ELR (cell line): ENCODE results near the gene NRXN2.
"Not testable (repeated sequence)": the region's sequence is repeated elsewhere in the genome, so short reads cannot be mapped to it uniquely, and the experiment has no call there.

ENCODE experiments used
- DNase-seq: peaks from one replicate; pipeline ENCODE4 v3.0.0-alpha.2; 2015; ENCODE audit warnings: low read depth

The NRXN2 gene

GRCh38 chr11:64721359-64721699, 1.7 kb downstream of the NRXN2 start:
- no peak for DNase-seq

- DNase-seq: no peak
Observed at GRCh38 chr11:64720640-64721358, 2.2 kb downstream of the NRXN2 start.

GRCh38 chr11:64720167-64720566, 2.8 kb downstream of the NRXN2 start:
- no peak for DNase-seq

- DNase-seq: no peak
Observed at GRCh38 chr11:64719406-64719805, 3.6 kb downstream of the NRXN2 start.

GRCh38 chr11:64718780-64719124, 4.2 kb downstream of the NRXN2 start:
- DNase-seq: no peak

- DNase-seq: no peak
Observed at GRCh38 chr11:64718084-64718779, 4.8 kb downstream of the NRXN2 start.

- DNase-seq: no peak
Observed at GRCh38 chr11:64717268-64717578, 5.8 kb downstream of the NRXN2 start.

- peak; percentile 9 for DNase-seq
Observed at GRCh38 chr11:64716473-64717267, 6.3 kb downstream of the NRXN2 start.

GRCh38 chr11:64715756-64716472, 7.1 kb downstream of the NRXN2 start:
- no peak for DNase-seq

GRCh38 chr11:64715110-64715509, 7.9 kb downstream of the NRXN2 start:
- no peak for DNase-seq

GRCh38 chr11:64714666-64715065, 8.3 kb downstream of the NRXN2 start:
- DNase-seq: no peak

- DNase-seq: no peak
Observed at GRCh38 chr11:64713781-64714363, 9.1 kb downstream of the NRXN2 start.

- DNase-seq: no peak
Observed at GRCh38 chr11:64713016-64713707, 9.8 kb downstream of the NRXN2 start.

- DNase-seq: no peak
Observed at GRCh38 chr11:64712430-64713015, 10.5 kb downstream of the NRXN2 start.

GRCh38 chr11:64711956-64712362, 11.0 kb downstream of the NRXN2 start:
- DNase-seq: no peak

GRCh38 chr11:64711138-64711955, 11.7 kb downstream of the NRXN2 start:
- DNase-seq: no peak

- DNase-seq: no peak
Observed at GRCh38 chr11:64710418-64711137, 12.4 kb downstream of the NRXN2 start.

GRCh38 chr11:64705501-64705900, 17.5 kb downstream of the NRXN2 start:
- no peak for DNase-seq

GRCh38 chr11:64703048-64703447, 19.9 kb downstream of the NRXN2 start:
- no peak for DNase-seq

GRCh38 chr11:64701956-64702355, 21.0 kb downstream of the NRXN2 start:
- DNase-seq: not testable (repeated sequence)
